ENCODE data around the gene PEX13.
"Not testable (repeated sequence)": the region's sequence is repeated elsewhere in the genome, so short reads cannot be mapped to it uniquely, and the experiment has no call there.

Gene PEX13

DNA sequence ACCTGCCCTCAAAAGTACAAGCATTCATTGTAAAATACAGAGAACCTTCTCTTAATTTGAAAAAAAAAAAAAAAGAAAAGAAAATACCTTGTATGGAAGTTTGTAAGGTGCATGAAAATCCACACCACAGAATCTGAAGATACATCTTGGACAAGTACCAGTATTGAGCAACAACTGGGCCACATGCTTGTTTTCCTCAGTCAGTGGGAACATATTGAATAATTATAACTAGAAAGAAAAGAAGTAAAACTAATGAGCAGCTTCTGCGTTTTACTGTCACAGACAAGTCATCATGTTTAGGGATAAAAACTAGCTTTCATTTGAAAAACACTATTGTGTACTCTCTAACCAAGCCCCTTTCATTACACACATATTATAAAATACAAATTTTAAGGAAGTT lies 5.8 kb upstream of the PEX13 start:
- peak; percentile 22 for DNase-seq

DNA sequence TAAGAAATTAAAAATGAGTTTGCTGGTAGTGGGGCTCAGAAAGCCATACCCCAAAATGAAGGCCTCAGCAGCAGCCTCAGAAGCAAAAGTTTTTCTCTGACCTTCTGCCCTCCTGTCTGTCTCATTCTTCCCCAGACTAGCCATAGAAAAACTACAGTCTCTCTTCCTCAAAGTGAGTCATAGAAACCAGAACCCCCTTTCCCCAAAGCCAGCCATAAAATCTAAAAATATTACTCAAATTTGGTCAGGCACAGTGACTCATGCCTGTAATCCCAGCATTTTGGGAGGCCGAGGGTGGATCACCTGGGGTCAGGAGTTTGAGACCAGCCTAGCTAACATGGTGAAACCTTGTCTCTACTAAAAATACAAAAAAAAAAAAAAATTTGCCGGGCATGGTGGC lies 5.2 kb upstream of the PEX13 start:
- peak; percentile 81 for DNase-seq

DNA sequence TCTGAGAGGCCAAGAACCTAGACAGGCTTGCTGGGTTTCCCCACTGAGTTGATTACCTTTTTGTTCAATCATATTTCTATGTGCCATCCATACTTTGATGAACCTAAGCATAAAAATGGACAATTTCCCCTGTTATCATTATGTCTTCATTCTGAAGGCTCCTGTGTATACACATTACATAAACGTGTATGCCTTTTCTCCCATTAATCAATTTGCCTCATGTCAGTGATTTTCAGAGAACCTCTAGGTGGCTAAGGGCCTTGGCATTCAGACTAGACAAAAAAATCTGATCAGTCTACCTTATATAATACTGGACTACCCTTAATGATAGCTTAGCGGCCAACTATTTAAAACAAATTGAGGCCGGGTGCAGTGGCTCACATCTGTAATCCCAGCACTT lies 4.1 kb upstream of the PEX13 start:
- DNase-seq = no peak

DNA sequence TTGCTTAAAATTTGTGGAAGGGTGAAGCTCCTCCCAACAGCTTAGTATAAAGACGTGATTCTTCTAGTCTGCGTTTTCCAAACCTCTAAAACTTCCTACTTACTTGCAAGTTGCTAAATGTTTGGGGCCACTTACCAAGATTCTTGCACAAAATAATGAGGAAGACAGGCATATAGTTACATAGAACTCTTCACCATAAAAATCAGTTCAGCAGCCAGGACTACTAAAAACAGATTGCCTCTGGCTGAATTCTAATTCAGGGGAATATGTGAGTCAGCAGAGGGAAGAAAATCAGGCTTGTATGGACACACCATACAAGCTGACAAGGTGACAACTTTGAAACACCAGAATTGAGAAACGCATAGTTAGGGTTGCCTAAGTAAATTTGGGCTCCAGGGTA lies 2.8 kb upstream of the PEX13 start:
- no peak for DNase-seq

- no peak for DNase-seq
Observed at GRCh38 chr2:61015976-61016375, 1.5 kb upstream of the PEX13 start.

GRCh38 chr2:61016392-61017002 lies 1.0 kb upstream of the PEX13 start:
- no peak for DNase-seq

DNA sequence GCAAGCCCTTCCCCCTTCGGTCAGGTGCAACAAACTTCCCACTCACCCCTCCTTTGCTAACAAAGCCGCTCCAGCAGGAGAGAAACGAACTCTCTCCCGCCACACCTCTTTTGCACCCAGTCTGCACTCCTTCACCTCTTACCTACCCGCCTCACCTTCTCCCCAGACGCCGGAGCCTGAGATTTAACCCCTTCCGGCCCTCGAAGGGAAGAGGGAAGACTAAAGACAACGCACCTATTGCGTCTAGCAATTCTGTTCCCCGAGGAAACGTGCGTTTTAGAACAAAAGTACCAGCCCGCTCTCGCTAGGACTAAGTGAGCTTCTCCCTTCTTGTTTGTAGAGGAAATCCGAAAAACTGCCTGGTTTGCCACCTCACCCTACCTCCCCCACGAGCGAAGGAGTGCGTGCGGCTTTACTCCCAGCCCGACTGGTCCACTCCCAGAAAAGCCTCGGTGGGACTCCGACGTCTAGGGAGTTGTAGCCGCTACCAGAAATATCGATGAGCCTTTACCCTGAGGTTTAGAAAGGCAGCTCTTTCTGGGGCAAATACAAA lies 441 bp upstream of the PEX13 start:
- peak; percentile 76 for DNase-seq

DNA sequence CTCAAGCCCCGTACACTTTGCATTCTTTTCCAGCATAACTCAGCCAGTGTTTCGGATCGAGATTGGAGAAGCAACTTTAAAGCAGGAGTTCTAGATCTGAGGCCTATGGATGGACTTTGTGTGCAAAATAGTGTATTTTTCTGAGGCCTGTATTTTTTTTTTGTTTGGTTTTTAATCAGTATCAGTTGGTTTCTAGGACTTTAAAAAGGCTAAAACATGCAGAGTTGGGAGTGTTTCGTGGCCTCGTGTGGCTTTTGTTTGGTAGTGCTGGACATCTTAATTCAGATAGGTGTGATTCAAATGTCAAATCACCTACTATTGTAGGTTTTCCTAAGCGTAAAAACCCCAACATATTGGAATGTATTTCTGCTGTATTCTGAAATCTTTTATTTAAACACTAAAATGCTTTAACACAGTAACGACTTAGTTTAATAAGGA lies 817 bp downstream of the PEX13 start:
- peak; percentile 47 for DNase-seq

DNA sequence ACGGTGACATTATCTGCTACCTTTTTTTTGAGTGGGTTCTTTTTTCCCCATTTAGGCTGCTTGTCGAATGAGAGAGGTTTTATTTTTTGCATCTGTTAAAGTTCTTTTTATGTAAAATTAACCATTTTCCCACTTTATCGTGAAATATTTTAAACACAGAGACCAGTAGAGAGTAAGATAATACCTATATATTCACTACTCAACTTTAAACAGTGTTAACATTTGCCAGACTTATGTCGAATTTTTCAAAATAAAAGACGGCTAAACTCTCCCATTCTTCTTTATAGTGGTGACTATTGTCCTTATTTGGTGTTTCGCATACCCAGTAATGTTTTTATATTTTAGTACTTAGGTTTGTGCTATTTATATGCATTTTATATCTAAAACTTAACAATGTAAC lies 1.3 kb downstream of the PEX13 start:
- no peak for DNase-seq

DNA sequence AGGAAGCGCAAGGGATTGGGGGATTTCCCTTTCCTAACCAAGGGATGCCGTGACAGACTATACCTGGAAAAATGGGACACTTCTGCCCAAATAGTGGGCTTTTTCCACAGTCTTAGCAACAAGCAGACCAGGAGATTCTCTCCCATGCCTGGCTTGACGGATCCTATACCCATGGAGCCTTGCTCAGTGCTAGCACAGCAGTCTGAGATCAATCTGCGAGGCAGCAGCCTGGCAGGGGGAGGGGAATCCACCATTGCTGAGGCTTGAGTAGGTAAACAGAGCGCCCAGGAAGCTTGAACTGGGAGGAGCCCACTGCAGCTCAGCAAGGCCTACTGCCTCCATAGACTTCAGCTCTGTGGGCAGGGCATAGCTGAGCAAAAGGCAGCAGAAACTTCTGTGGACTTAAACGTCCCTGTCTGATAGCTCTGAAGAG lies 3.7 kb downstream of the PEX13 start:
- DNase-seq = no peak

- no peak for DNase-seq
Observed at GRCh38 chr2:61023670-61024069, 6.2 kb downstream of the PEX13 start.

DNA sequence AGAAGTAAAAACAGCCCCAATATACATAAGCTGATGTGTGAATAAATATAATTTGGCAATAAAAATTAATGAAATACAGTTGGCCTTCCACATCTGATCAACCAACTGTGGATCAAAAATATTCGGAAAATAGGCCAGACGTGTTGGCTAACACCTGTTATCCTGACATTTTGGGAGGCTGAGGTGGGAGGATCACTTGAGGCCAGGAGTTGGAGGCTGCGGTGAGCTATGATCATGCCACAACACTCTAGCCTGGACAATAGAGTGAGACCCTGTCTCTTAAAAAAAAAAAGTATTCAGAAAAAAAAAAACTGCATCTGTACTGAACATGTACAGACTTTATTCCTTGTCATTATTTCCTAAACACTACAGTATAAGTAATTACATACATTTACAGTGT lies 12.0 kb downstream of the PEX13 start:
- DNase-seq = no peak

- DNase-seq = not testable (repeated sequence)
Observed at GRCh38 chr2:61034592-61034991, 17.1 kb downstream of the PEX13 start.

GRCh38 chr2:61036643-61037042 lies 19.1 kb downstream of the PEX13 start:
- DNase-seq = not testable (repeated sequence)

- no peak for DNase-seq
Observed at GRCh38 chr2:61042807-61043206, 25.3 kb downstream of the PEX13 start.

GRCh38 chr2:61044636-61045035 lies 27.1 kb downstream of the PEX13 start:
- DNase-seq = no peak

- DNase-seq = no peak
Observed at GRCh38 chr2:61045226-61045625, 27.7 kb downstream of the PEX13 start.

DNA sequence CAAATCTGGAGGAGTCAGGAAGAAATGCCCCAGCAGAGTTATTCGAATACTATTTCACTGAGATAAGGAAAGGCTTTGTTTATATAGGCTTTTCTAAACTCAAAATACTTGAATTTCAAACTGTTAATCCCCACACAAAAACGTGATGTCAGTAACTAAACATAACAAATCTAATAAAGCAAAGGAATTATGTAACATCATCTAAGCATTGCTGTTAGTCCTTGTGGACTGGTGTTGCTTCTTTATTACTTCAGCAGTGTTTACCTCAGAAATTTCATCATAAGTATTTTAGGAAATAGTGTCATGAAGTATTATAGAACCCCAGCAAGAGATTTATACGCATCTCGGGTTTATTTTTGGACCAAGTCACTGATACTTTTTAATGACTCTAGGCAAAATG lies 28.5 kb downstream of the PEX13 start:
- no peak for DNase-seq

DNA sequence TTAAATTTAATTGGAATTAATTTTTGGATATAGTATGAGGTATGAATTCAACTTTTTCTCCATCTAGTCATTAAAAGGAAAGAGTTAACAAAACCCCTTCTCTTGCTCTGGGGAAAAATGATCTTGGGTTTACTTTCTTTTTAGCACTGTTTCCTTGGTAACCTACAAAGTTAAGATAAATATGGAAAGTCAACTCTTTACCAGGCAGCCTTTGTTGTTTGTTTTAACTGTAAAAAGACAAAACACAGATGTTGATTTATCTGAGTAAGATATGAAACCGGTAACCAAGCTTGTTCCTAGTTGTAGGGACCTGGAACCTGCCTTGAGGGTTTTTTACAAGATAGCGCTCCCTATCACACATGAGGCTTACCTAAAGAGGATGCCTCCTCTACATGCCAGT lies 38.0 kb downstream of the PEX13 start:
- no peak for DNase-seq

DNA sequence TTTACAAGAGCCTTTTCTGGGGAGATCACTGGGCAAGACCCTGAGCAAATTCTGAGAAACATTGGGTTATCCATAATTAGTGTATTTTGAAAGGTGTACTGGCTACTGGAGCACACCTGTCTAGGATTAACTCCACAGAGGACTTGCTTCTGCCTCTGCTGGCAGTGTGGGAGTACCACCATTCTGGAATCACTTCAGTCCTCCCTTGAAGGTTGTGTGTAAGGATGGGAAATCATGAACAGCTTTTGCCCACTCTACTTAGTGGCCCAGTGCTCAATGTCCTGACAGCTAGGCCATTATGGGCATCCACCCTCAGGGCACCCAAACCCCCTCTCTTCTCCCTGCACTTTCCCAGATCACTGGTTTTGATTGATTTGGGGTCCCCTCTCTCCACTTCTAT lies 40.0 kb downstream of the PEX13 start:
- no peak for DNase-seq

- DNase-seq = no peak
Observed at GRCh38 chr2:61059382-61059781, 41.9 kb downstream of the PEX13 start.

DNA sequence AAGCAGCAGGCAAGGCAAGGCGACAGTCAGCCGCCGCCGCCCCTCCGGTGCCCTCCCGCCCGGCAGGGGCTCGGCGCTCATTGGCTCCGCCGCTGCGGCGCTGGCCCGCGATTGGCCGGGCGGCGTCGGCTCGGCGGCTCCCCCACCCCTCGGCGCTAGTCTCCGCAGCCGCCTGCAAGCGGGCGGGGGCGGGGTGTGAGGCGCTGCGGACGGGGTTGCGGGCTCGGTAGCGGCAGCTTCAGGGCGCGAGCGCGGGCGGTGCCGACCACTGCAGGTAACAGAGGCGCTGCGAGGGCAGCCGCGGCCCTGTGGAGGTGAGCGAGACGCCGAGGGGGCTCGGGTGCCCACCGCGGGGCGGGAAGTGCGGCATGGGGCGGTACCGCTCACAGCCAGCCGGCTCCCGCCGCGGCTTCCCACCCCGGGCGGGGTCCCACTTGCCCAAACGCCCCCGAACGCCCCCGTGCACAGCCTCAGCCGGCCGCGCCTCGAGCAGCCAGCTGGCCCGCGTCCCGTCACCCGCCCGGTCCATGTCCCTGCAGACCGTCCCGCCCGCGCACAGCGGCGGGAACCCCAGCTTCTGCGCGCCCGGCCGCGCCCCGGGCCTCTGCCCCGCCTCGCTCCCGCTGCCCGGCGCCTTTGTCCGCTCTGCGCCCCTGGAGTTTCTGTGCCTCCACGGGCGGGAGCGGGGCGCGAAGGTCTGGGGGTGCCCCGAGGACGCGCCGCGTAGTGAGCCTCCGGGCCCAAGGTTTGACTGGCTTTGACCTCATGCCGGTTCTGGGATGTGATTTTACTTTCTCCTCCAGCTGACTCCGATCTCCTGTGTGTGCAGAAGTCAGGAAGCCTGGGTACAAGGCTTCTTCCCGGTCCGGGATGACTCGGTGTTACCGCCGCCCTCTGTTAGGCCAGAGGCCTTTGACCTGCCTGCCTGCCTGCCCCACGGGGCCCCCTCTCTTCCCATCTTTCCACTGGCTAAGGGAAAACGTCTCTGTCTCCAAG lies 48.5 kb downstream of the PEX13 start, which contains the start of gene SANBR:
Gene SANBR, plus strand, starts transcription at position 158 of the 996 bp plus-strand sequence. CDS start 4,480 bp downstream, outside the sequence.
- peak; percentile 82 for DNase-seq

DNA sequence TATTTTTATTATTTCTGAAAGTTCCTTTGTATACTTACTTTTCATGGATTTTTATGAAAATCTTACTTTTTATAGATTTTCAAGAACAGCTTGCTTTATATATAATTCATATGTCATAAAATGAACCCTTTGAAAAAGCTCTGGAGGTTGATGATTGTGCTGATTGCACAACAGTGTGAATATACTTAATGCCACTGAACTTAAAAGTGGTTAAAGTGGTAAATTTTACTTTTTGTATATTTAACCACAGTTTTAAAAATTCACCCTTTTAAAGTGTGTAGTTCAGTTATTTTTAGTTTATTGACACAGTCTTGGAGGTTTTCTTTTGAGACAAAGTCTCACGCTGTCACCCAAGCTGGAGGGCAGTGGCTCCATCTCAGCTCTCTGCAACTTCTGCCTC lies 56.6 kb downstream of the PEX13 start:
- DNase-seq = no peak

GRCh38 chr2:61085883-61086282 lies 68.4 kb downstream of the PEX13 start:
- DNase-seq = no peak

Data from fibroblast of skin of right quadriceps (primary cell).